ENCODE measurements around the gene LCN10.
"Not testable (repeated sequence)": the region's sequence is repeated elsewhere in the genome, so short reads cannot be mapped to it uniquely, and the experiment has no call there.

Gene LCN10

DNA sequence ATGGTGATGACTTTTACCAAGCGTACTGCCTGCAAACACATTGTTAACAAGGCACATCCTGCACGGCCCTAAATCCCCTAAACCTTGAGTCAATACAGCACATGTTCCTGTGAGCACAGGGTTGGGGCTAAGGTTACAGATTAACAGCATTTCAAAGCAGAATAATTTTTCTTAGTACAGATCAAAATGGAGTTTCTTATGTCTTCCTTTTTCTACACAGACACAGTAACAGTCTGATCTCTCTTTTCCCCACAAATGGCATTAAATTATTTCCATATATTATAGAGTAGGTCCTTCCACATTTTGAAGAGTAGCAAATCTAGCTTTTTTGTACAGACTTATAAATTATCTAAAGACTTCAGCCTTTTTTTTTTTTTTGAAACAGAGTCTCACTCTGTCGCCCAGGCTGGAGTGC lies 46.8 kb upstream of the LCN10 start:
- no peak overlapping the region for H3K4me2 ChIP-seq (ENCODE audit: low read length, poor library complexity, severe bottlenecking)
- no peak overlapping the region for H2BK5ac ChIP-seq (ENCODE audit: low read depth, low read length, poor library complexity, severe bottlenecking)
- H4K91ac ChIP-seq (ENCODE audit: low read length): no peak overlapping the region
- no peak overlapping the region for H3K9ac ChIP-seq (ENCODE audit: low read length)
- no peak overlapping the region for H2BK120ac ChIP-seq (ENCODE audit: low read depth, low read length)
- no peak overlapping the region for H3K14ac ChIP-seq (ENCODE audit: low read length in 2 of 2)
- WGBS: 83% methylated on average over 1 of the region's 3 CpGs
- H3K9me3 ChIP-seq (ENCODE audit: control insufficient read depth, low read length): no peaks in the 10 kb centered on the region
- no peak for DNase-seq
- H3K4me1 ChIP-seq (ENCODE audit: control insufficient read depth, insufficient read depth, low read depth, low read length): peaks cover 16% of the 10 kb centered on the region
- no peak overlapping the region for H2BK15ac ChIP-seq (ENCODE audit: low read depth, poor library complexity, severe bottlenecking)
- no peak overlapping the region for H3K23ac ChIP-seq (ENCODE audit: low read length in 2 of 2)
- no peak overlapping the region for H2AFZ ChIP-seq (ENCODE audit: low read depth, low read length)
- H3K18ac ChIP-seq (ENCODE audit: low read depth in 1 of 2, low read length in 2 of 2): peak overlapping the region in 1 of 2 experiments; percentile 4
- no peak overlapping the region for H3K27ac ChIP-seq (ENCODE audit: low read length, poor library complexity, severe bottlenecking)
- H3K27me3 ChIP-seq (ENCODE audit: control insufficient read depth in 1 of 2, insufficient read depth in 1 of 2, low read length in 2 of 2): peaks cover 7 to 10% of the 10 kb centered on the region in 2 experiments
- no peak overlapping the region for H3K4me3 ChIP-seq (ENCODE audit: insufficient read depth in 1 of 2, low read depth in 1 of 2, low read length in 2 of 2)
- no peak overlapping the region for H2BK12ac ChIP-seq (ENCODE audit: low read length in 2 of 2)
- H2AK5ac ChIP-seq (ENCODE audit: low read length, severe bottlenecking): no peak overlapping the region
- no peak overlapping the region for H3K4ac ChIP-seq (ENCODE audit: low read depth in 1 of 2, low read length in 2 of 2)
- no peak overlapping the region for H4K8ac ChIP-seq (ENCODE audit: low read length)
- peaks cover 21% of the 10 kb centered on the region for H3K79me1 ChIP-seq (replicated peaks; ENCODE audit: low read length, poor library complexity, severe bottlenecking)
- peaks cover 10 to 22% of the 10 kb centered on the region in 2 experiments for H3K36me3 ChIP-seq (ENCODE audit: control insufficient read depth in 1 of 2, insufficient read depth in 2 of 2, low read depth in 1 of 2, low read length in 2 of 2)

- H3K27me3 ChIP-seq (ENCODE audit: control insufficient read depth in 1 of 2, insufficient read depth in 1 of 2, low read length in 2 of 2): peaks cover 7 to 10% of the 10 kb centered on the region in 2 experiments
- DNase-seq; H2BK120ac ChIP-seq (ENCODE audit: low read depth, low read length); H2AK5ac ChIP-seq (ENCODE audit: low read length, severe bottlenecking); H3K4me2 ChIP-seq (ENCODE audit: low read length, poor library complexity, severe bottlenecking); H2BK15ac ChIP-seq (ENCODE audit: low read depth, poor library complexity, severe bottlenecking); H3K4ac ChIP-seq (ENCODE audit: low read depth in 1 of 2, low read length in 2 of 2); H3K9ac ChIP-seq (ENCODE audit: low read length); H3K9me3 ChIP-seq (ENCODE audit: control insufficient read depth, low read length); H3K27ac ChIP-seq (ENCODE audit: low read length, poor library complexity, severe bottlenecking); H3K23ac ChIP-seq (ENCODE audit: low read length in 2 of 2); H3K14ac ChIP-seq (ENCODE audit: low read length in 2 of 2); H2AFZ ChIP-seq (ENCODE audit: low read depth, low read length); H2BK5ac ChIP-seq (ENCODE audit: low read depth, low read length, poor library complexity, severe bottlenecking); H3K4me3 ChIP-seq (ENCODE audit: insufficient read depth in 1 of 2, low read depth in 1 of 2, low read length in 2 of 2): not testable (repeated sequence)
- peak overlapping the region in 1 of 2 experiments; percentile 54 for H2BK12ac ChIP-seq (ENCODE audit: low read length in 2 of 2)
- peak overlapping the region; percentile 58 for H4K91ac ChIP-seq (ENCODE audit: low read length)
- H3K18ac ChIP-seq (ENCODE audit: low read depth in 1 of 2, low read length in 2 of 2): peak overlapping the region; percentile 4 to 71
- H3K36me3 ChIP-seq (ENCODE audit: control insufficient read depth in 1 of 2, insufficient read depth in 2 of 2, low read depth in 1 of 2, low read length in 2 of 2): peaks cover 10 to 19% of the 10 kb centered on the region in 2 experiments
- H4K8ac ChIP-seq (ENCODE audit: low read length): peak overlapping the region; percentile 75
- H3K79me1 ChIP-seq (replicated peaks; ENCODE audit: low read length, poor library complexity, severe bottlenecking): peaks cover 21% of the 10 kb centered on the region
- H3K4me1 ChIP-seq (ENCODE audit: control insufficient read depth, insufficient read depth, low read depth, low read length): peaks cover 16% of the 10 kb centered on the region
- 55% methylated on average over 22 of the region's 27 CpGs for WGBS
Measured at GRCh38 chr9:136788644-136789522, 46.1 kb upstream of the LCN10 start.

DNA sequence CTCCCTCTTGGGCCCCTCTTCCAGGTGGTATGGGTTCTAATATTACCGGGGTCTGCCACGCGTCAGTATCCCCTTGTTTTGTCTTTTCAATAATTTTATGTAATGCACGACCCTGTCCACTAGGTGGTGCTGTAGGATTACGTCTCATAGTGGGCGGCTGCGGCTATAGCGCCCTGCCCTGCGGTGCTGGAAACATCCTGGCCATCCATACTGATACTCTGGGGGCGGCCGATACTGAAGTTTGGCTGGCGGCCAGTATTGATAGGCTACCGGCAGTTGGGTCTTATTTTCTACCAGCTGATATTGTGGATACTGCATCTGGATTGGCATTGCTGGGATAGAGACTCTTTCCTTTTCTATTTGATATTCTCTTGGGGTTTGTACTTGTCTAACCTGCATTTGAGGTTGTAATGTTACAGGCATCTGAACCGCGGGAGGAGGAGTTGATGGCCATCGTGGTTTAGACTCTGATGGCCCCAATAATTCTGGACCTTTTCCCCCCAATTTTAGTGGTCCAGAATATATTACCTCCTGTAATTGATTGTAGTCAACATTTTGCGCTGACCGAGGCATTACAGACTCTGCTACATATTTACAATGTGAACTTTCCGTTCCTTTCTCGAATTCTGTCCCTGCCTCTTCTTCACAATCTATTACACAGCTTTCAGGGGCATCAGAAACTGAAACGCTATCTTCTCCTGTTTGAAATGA lies 45.1 kb upstream of the LCN10 start:
- no peaks in the 10 kb centered on the region for H3K9me3 ChIP-seq (ENCODE audit: control insufficient read depth, low read length)
- no peak overlapping the region for H2BK12ac ChIP-seq (ENCODE audit: low read length in 2 of 2)
- H3K4ac ChIP-seq (ENCODE audit: low read depth in 1 of 2, low read length in 2 of 2): no peak overlapping the region
- peaks cover under 1 to 9% of the 10 kb centered on the region in 2 experiments for H3K36me3 ChIP-seq (ENCODE audit: control insufficient read depth in 1 of 2, insufficient read depth in 2 of 2, low read depth in 1 of 2, low read length in 2 of 2)
- no peak overlapping the region for H2AK5ac ChIP-seq (ENCODE audit: low read length, severe bottlenecking)
- H2BK5ac ChIP-seq (ENCODE audit: low read depth, low read length, poor library complexity, severe bottlenecking): no peak overlapping the region
- H3K4me3 ChIP-seq (ENCODE audit: insufficient read depth in 1 of 2, low read depth in 1 of 2, low read length in 2 of 2): no peak overlapping the region
- peak; percentile 73 for DNase-seq
- no peak overlapping the region for H3K18ac ChIP-seq (ENCODE audit: low read depth in 1 of 2, low read length in 2 of 2)
- no peak overlapping the region for H4K91ac ChIP-seq (ENCODE audit: low read length)
- peak overlapping the region; percentile 28 for H3K4me2 ChIP-seq (ENCODE audit: low read length, poor library complexity, severe bottlenecking)
- no peak overlapping the region for H2AFZ ChIP-seq (ENCODE audit: low read depth, low read length)
- H3K79me1 ChIP-seq (replicated peaks; ENCODE audit: low read length, poor library complexity, severe bottlenecking): peaks cover 14% of the 10 kb centered on the region
- WGBS: 23% methylated on average over 20 of the region's 21 CpGs
- H3K9ac ChIP-seq (ENCODE audit: low read length): peak overlapping the region; percentile 38
- H3K14ac ChIP-seq (ENCODE audit: low read length in 2 of 2): no peak overlapping the region
- peaks cover 12% of the 10 kb centered on the region for H3K4me1 ChIP-seq (ENCODE audit: control insufficient read depth, insufficient read depth, low read depth, low read length)
- H2BK120ac ChIP-seq (ENCODE audit: low read depth, low read length): no peak overlapping the region
- H3K27ac ChIP-seq (ENCODE audit: low read length, poor library complexity, severe bottlenecking): no peak overlapping the region
- peak overlapping the region; percentile 89 for H2BK15ac ChIP-seq (ENCODE audit: low read depth, poor library complexity, severe bottlenecking)
- H4K8ac ChIP-seq (ENCODE audit: low read length): no peak overlapping the region
- no peak overlapping the region for H3K23ac ChIP-seq (ENCODE audit: low read length in 2 of 2)
- H3K27me3 ChIP-seq (ENCODE audit: control insufficient read depth in 1 of 2, insufficient read depth in 1 of 2, low read length in 2 of 2): peaks cover 7 to 10% of the 10 kb centered on the region in 2 experiments

GRCh38 chr9:136786983-136787382 lies 44.2 kb upstream of the LCN10 start:
- not testable (repeated sequence) for DNase-seq; H4K91ac ChIP-seq (ENCODE audit: low read length); H2BK15ac ChIP-seq (ENCODE audit: low read depth, poor library complexity, severe bottlenecking); H3K4me3 ChIP-seq (ENCODE audit: insufficient read depth in 1 of 2, low read depth in 1 of 2, low read length in 2 of 2); H2BK12ac ChIP-seq (ENCODE audit: low read length in 2 of 2); H2BK5ac ChIP-seq (ENCODE audit: low read depth, low read length, poor library complexity, severe bottlenecking); H3K9ac ChIP-seq (ENCODE audit: low read length); H4K8ac ChIP-seq (ENCODE audit: low read length); H3K4me2 ChIP-seq (ENCODE audit: low read length, poor library complexity, severe bottlenecking); H3K18ac ChIP-seq (ENCODE audit: low read depth in 1 of 2, low read length in 2 of 2); H3K14ac ChIP-seq (ENCODE audit: low read length in 2 of 2); H2AK5ac ChIP-seq (ENCODE audit: low read length, severe bottlenecking); H3K23ac ChIP-seq (ENCODE audit: low read length in 2 of 2); H3K27ac ChIP-seq (ENCODE audit: low read length, poor library complexity, severe bottlenecking); H2AFZ ChIP-seq (ENCODE audit: low read depth, low read length); H3K4me1 ChIP-seq (ENCODE audit: control insufficient read depth, insufficient read depth, low read depth, low read length); H3K9me3 ChIP-seq (ENCODE audit: control insufficient read depth, low read length); H3K36me3 ChIP-seq (ENCODE audit: control insufficient read depth in 1 of 2, insufficient read depth in 2 of 2, low read depth in 1 of 2, low read length in 2 of 2); H2BK120ac ChIP-seq (ENCODE audit: low read depth, low read length); H3K79me1 ChIP-seq (replicated peaks; ENCODE audit: low read length, poor library complexity, severe bottlenecking); H3K4ac ChIP-seq (ENCODE audit: low read depth in 1 of 2, low read length in 2 of 2)
- H3K27me3 ChIP-seq (ENCODE audit: control insufficient read depth in 1 of 2, insufficient read depth in 1 of 2, low read length in 2 of 2): peaks cover 10 to 12% of the 10 kb centered on the region in 2 experiments
- 55% methylated on average over 3 of the region's 4 CpGs for WGBS
